Measurements from ENCODE around the gene TMEM270.

DNA sequence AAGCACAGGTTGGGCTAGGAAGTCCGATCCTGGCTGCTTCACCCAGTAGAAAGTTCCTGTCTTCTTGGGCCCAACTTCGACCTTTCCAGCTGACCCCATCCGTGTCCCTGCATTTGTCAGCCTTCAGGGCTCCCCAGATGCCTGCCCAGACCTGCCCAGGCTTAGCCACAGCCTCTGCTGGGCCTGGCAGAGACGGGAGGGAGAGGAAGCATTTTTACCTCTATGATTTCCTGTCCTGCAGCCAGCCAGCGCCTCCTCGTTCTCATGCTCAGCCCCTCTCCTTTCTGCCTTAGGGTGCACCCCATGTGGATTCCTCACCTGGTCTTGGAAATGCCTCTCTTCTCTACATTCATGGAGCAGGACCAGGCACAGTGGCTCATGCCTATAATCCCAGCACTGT lies 22.3 kb upstream of the TMEM270 start:
- TF ChIP-seq, protein P1, sequence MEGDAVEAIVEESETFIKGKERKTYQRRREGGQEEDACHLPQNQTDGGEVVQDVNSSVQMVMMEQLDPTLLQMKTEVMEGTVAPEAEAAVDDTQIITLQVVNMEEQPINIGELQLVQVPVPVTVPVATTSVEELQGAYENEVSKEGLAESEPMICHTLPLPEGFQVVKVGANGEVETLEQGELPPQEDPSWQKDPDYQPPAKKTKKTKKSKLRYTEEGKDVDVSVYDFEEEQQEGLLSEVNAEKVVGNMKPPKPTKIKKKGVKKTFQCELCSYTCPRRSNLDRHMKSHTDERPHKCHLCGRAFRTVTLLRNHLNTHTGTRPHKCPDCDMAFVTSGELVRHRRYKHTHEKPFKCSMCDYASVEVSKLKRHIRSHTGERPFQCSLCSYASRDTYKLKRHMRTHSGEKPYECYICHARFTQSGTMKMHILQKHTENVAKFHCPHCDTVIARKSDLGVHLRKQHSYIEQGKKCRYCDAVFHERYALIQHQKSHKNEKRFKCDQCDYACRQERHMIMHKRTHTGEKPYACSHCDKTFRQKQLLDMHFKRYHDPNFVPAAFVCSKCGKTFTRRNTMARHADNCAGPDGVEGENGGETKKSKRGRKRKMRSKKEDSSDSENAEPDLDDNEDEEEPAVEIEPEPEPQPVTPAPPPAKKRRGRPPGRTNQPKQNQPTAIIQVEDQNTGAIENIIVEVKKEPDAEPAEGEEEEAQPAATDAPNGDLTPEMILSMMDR (IDR thresholded peaks at IDR 0.05), result no peak
- TF ChIP-seq EZH2phosphoT487 (IDR thresholded peaks at IDR 0.05), result no peak
- TF ChIP-seq EZH2 (IDR thresholded peaks at IDR 0.05), result no peak

Data from neural progenitor cell (in vitro differentiated cells).